Parathyroid adenoma (tissue), 2 donors: Measurements from ENCODE around the gene ITPK1.

Experiments used
- H2AFZ ChIP-seq: fragments of 300-600 bp; sonication (generic); one replicate; pipeline ENCODE4 v1.7.0; 2017; ENCODE audit warnings: antibody characterized with exemption, mild to moderate bottlenecking
- H3K27ac ChIP-seq: fragments of 300-600 bp; sonication (generic); one replicate; pipeline ENCODE4 v1.7.0; 2017
- H3K27me3 ChIP-seq: fragments of 300-600 bp; sonication (generic); one replicate; pipeline ENCODE4 v1.7.0; 2017; ENCODE audit warnings: low read length; ENCODE audit not compliant: control insufficient read depth, insufficient read depth
- H3K36me3 ChIP-seq: fragments of 300-600 bp; sonication (generic); one replicate; pipeline ENCODE4 v1.7.0; 2017; ENCODE audit warnings: low read length; ENCODE audit not compliant: control insufficient read depth, insufficient read depth
- H3K4me1 ChIP-seq: fragments of 300-600 bp; sonication (generic); one replicate; pipeline ENCODE4 v1.7.0; 2017; ENCODE audit warnings: control low read depth
- H3K4me2 ChIP-seq: fragments of 300-600 bp; sonication (generic); one replicate; pipeline ENCODE4 v1.7.0; 2017; ENCODE audit warnings: low read length
- H3K4me3 ChIP-seq: fragments of 300-600 bp; sonication (generic); one replicate; pipeline ENCODE4 v1.7.0; 2017; ENCODE audit warnings: low read depth, low read length
- H3K79me2 ChIP-seq: fragments of 300-600 bp; sonication (generic); one replicate; pipeline ENCODE4 v1.7.0; 2017; ENCODE audit warnings: control low read depth
- H3K9ac ChIP-seq: fragments of 300-600 bp; sonication (generic); one replicate; pipeline ENCODE4 v1.7.0; 2017; ENCODE audit warnings: mild to moderate bottlenecking
- H3K9me3 ChIP-seq: fragments of 300-600 bp; sonication (generic); one replicate; pipeline ENCODE4 v1.7.0; 2017; ENCODE audit warnings: low read length; ENCODE audit not compliant: control insufficient read depth
- TF ChIP-seq, protein P1 (sequence below): fragments of 300-600 bp; sonication (generic); IDR thresholded peaks from one replicate; pipeline ENCODE4 v1.7.0; 2017; ENCODE audit warnings: antibody characterized with exemption, mild to moderate bottlenecking
- donor health status: primary hyperparathyroidism.

ITPK1 gene

DNA sequence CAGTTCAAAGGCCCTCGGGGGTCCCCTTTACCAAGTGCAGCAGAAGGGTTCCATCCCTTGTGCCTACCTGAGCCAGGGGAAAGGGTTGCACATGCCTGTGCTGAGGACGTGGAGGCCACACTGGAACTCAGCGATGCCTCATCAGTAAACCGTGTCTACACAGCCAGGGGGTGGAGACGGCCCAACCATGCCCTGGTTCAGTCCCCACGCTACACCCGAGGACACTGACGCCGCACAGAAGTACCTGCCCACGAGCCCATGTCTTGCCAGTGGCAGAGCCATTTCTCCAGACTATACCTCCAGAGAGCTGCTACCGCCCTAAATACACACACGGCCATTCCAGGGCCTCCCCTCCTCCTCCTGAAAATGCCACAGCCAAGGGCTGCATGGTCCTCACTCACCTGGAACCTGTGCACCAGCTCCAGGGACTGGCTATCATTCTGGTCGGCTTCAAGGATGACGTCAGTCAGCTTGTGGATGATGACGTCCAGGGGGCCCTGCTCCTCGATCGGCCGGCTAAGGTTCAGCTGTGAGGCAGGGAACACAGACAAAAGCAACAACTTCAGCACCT, 99.4 kb downstream of the ITPK1 start:
- H3K36me3 ChIP-seq: no peaks in the 10 kb centered on the region
- H3K9ac ChIP-seq: no peak overlapping the region
- TF ChIP-seq, protein P1, sequence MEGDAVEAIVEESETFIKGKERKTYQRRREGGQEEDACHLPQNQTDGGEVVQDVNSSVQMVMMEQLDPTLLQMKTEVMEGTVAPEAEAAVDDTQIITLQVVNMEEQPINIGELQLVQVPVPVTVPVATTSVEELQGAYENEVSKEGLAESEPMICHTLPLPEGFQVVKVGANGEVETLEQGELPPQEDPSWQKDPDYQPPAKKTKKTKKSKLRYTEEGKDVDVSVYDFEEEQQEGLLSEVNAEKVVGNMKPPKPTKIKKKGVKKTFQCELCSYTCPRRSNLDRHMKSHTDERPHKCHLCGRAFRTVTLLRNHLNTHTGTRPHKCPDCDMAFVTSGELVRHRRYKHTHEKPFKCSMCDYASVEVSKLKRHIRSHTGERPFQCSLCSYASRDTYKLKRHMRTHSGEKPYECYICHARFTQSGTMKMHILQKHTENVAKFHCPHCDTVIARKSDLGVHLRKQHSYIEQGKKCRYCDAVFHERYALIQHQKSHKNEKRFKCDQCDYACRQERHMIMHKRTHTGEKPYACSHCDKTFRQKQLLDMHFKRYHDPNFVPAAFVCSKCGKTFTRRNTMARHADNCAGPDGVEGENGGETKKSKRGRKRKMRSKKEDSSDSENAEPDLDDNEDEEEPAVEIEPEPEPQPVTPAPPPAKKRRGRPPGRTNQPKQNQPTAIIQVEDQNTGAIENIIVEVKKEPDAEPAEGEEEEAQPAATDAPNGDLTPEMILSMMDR: no peak
- no peak overlapping the region for H3K4me2 ChIP-seq
- no peak overlapping the region for H3K27ac ChIP-seq
- no peaks in the 10 kb centered on the region for H3K9me3 ChIP-seq
- no peak overlapping the region for H2AFZ ChIP-seq
- peaks cover 21% of the 10 kb centered on the region for H3K4me1 ChIP-seq
- H3K79me2 ChIP-seq: peaks cover 16% of the 10 kb centered on the region
- H3K4me3 ChIP-seq: no peak overlapping the region
- no peaks in the 10 kb centered on the region for H3K27me3 ChIP-seq

DNA sequence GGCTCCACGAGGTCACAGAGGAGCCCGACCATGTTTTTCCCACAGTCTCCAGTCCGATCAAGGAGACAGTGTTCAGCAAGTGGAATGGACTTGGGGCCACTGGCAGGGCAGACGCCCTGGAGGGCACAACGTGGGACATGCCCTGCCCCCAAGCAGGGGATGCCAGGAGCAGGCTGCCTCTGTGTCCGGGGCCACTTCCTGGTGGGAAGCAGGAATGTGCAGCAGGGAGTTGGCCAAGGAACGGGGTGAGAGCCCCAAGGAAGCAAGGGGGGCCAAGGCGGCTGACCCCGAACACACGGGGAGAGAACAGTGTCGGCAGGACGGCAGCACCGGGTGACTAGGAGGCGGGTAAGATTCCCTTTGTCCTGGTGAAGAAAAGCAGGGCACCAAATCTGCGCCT, 100.2 kb downstream of the ITPK1 start:
- H3K79me2 ChIP-seq: peaks cover 14% of the 10 kb centered on the region
- no peak overlapping the region for H3K4me3 ChIP-seq
- H3K9ac ChIP-seq: no peak overlapping the region
- no peaks in the 10 kb centered on the region for H3K27me3 ChIP-seq
- H2AFZ ChIP-seq: no peak overlapping the region
- no peak overlapping the region for H3K4me2 ChIP-seq
- no peaks in the 10 kb centered on the region for H3K36me3 ChIP-seq
- no peaks in the 10 kb centered on the region for H3K9me3 ChIP-seq
- no peak overlapping the region for H3K27ac ChIP-seq
- peaks cover 29% of the 10 kb centered on the region for H3K4me1 ChIP-seq
- TF ChIP-seq, protein P1: no peak

DNA sequence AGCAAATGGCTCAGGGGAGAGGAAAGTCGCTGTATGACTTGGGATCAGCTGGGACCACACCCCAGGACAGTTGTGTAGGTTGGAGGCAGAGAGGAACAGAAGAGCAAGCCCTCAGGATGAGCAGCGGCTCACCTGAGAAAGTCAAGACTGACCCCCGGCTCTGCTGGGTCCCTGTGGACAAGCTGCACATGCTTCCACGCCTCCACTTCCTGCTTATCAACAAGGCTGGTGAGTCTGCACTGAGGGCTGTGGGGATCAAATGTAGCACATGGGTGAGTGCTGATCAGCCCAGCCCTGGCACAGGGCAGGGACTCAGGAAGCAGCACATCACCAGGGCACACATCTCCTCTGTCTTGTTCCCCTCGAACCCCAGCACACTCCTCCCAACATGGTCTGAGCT, 100.7 kb downstream of the ITPK1 start:
- TF ChIP-seq, protein P1: no peak
- Histone ChIP-seq H3K9ac (no peak overlapping the region), H3K27ac (no peak overlapping the region), H3K79me2 (peaks cover 10% of the 10 kb centered on the region), H3K4me2 (no peak overlapping the region), H3K4me3 (no peak overlapping the region), H3K27me3 (no peaks in the 10 kb centered on the region), H2AFZ (no peak overlapping the region), H3K36me3 (no peaks in the 10 kb centered on the region), H3K9me3 (no peaks in the 10 kb centered on the region), H3K4me1 (peaks cover 34% of the 10 kb centered on the region)

DNA sequence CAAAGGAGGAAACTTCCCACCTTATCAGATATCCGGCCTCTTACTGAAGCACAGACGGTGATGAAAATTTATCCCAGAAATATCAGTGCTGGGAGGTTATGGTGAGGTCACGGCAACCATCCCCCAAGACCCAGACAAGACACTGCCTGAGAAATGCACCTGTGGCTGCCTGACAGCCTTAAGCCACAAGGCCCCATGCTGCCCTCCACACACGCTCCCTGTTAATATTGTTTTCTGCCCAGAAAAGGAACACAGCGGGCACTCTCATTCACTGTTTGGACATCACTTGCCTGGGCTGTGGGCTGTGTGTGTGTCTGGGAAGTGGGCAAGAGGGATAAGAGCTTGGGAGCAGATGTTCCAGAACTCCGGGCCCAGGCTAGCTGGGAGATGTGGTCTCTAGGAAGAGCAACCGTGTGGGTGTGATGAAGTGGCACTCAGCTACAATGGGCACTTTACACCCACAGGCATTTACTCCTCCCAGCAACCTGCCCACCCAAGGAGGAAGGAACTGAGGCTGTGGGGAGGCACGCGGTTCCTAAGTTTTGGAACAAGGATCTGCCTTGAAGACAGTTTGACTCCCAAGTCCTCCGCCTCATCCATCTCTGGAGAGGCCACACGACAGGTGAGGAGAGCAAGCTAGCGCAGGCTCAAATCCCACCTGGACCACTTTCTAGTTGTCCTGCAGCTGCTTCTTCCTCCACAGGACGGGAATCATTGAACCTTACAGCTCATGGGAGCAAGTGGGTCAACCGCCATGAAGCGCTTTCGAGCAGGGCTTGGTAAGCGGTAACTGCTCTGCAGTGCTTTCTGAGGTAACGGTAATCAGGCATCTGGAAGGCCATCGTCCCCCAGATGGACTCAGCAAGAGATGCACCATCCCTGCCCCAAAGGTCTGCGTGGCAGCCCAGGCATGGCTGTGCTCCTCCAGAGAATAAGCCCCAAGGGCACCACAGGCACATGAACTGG, 101.4 kb downstream of the ITPK1 start:
- no peak overlapping the region for H3K27ac ChIP-seq

More for the DNA sequence above, 101.4 kb downstream of the ITPK1 start:
- H3K79me2 ChIP-seq: peaks cover 7% of the 10 kb centered on the region
- H3K36me3 ChIP-seq: no peaks in the 10 kb centered on the region
- no peak overlapping the region for H2AFZ ChIP-seq
- TF ChIP-seq, protein P1: no peak
- H3K4me3 ChIP-seq: no peak overlapping the region
- no peak overlapping the region for H3K4me2 ChIP-seq
- no peaks in the 10 kb centered on the region for H3K9me3 ChIP-seq
- no peak overlapping the region for H3K9ac ChIP-seq
- peaks cover 38% of the 10 kb centered on the region for H3K4me1 ChIP-seq
- no peaks in the 10 kb centered on the region for H3K27me3 ChIP-seq
